Measurements from ENCODE around the gene BCL11A.

DNA sequence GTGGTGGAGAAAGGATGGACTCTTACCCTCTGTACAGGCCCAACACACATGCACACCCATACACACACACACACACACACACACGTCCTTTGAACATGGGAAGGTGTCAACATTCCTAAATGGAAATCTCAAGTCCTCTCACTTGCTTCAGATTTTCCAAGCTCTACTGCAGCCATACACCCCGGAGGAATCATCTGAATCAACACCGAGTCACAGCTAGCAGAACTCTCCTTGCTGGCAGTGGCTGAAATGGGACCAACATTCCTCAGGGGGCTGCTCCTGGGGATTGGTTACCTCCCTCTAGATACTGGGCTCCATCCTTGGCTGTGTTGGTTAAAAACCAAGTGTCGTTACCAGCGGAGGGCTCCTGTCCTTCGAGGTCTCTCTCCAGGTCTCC lies 112.7 kb downstream of the BCL11A start:
- TF ChIP-seq, protein P1, sequence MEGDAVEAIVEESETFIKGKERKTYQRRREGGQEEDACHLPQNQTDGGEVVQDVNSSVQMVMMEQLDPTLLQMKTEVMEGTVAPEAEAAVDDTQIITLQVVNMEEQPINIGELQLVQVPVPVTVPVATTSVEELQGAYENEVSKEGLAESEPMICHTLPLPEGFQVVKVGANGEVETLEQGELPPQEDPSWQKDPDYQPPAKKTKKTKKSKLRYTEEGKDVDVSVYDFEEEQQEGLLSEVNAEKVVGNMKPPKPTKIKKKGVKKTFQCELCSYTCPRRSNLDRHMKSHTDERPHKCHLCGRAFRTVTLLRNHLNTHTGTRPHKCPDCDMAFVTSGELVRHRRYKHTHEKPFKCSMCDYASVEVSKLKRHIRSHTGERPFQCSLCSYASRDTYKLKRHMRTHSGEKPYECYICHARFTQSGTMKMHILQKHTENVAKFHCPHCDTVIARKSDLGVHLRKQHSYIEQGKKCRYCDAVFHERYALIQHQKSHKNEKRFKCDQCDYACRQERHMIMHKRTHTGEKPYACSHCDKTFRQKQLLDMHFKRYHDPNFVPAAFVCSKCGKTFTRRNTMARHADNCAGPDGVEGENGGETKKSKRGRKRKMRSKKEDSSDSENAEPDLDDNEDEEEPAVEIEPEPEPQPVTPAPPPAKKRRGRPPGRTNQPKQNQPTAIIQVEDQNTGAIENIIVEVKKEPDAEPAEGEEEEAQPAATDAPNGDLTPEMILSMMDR (optimal IDR thresholded peaks at IDR 0.05 in 1 of 3, IDR thresholded peaks at IDR 0.05 in 1 of 3, conservative IDR thresholded peaks at IDR 0.05 in 1 of 3; ENCODE audit: extremely low read depth in 1 of 3, insufficient read depth in 2 of 3, low read length in 3 of 3), result no peak
- TF ChIP-seq EZH2 (IDR thresholded peaks at IDR 0.05; ENCODE audit: low read length), result no peak

Data from keratinocyte (primary cell).